Chondrocyte (in vitro differentiated cells): ENCODE measurements around the gene STK31. TPM values are rescaled to one million over a fixed set of nuclear protein-coding genes. Genes with fewer than 3 reads are reported as not detected.
A peak's percentile ranks its signal among the peaks of the same experiment; 100 is the strongest.
"Not testable (repeated sequence)": the region's sequence is repeated elsewhere in the genome, so short reads cannot be mapped to it uniquely, and the experiment has no call there.

Source experiments
- DNase-seq: peaks from one replicate; pipeline ENCODE4 v3.0.0; 2021; ENCODE audit warnings: mixed read lengths, low spot score
- H3K27ac Mint-ChIP-seq: one replicate; pipeline ENCODE4 v1.8.0; 2021; ENCODE audit warnings: mild to moderate bottlenecking, moderate library complexity, mixed read lengths; ENCODE audit not compliant: unreplicated experiment
- H3K27me3 Mint-ChIP-seq: 2 replicates; pipeline ENCODE4 v1.8.0; 2021; ENCODE audit warnings: low read depth, mixed read lengths
- H3K36me3 Mint-ChIP-seq: 2 replicates; pipeline ENCODE4 v1.8.0; 2021; ENCODE audit warnings: low read depth, mixed read lengths
- H3K4me1 Mint-ChIP-seq: 2 replicates; pipeline ENCODE4 v1.8.0; 2021; ENCODE audit warnings: low read depth, mild to moderate bottlenecking, mixed read lengths
- H3K4me3 Mint-ChIP-seq: one replicate; pipeline ENCODE4 v1.8.0; 2021; ENCODE audit warnings: mild to moderate bottlenecking, moderate library complexity, mixed read lengths; ENCODE audit not compliant: unreplicated experiment
- H3K9me3 Mint-ChIP-seq: 2 replicates; pipeline ENCODE4 v1.8.0; 2021; ENCODE audit warnings: low read depth, mixed read lengths
- total RNA-seq: library from RNA; stranded (reverse); gene quantifications from 3 replicates; pipeline ENCODE4 v1.2.1, GENCODE V29; 2021
- TF ChIP-seq, protein P1 (sequence below): fragments of 200-600 bp; sonication (generic); IDR thresholded peaks from 2 replicates; pipeline ENCODE4 v1.5.0; 2021; ENCODE audit warnings: antibody characterized with exemption, mild to moderate bottlenecking, moderate library complexity

Gene STK31
- total RNA-seq, 1 donor from 2014 or later, result 0.07 TPM

DNA sequence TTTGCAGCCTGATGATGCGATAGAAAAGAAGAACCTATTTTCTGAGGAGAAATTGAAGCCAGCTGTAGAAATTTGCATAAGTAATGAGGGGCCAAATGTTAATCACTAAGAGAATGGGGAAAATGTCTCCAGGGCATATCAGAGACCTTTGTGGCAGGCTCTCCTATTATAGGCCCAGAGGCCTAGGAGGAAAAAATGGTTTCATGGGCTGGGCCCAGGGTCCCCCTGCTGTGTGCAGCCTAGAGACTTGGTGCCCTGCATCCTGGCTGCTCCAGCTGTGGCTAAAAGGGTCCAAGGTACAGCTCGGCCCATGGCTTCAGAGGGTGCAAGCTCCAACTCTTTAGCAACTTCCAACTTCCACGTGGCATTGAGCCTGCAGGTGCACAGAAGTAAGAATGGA lies 123.4 kb downstream of the STK31 start:
- Mint-ChIP-seq H3K36me3 (peaks cover 1% of the 10 kb centered on the region), H3K4me3 (no peak overlapping the region), H3K27ac (no peak overlapping the region), H3K27me3 (peaks cover 3% of the 10 kb centered on the region), H3K9me3 (peaks cover 55% of the 10 kb centered on the region), H3K4me1 (no peaks in the 10 kb centered on the region)
- TF ChIP-seq, protein P1, sequence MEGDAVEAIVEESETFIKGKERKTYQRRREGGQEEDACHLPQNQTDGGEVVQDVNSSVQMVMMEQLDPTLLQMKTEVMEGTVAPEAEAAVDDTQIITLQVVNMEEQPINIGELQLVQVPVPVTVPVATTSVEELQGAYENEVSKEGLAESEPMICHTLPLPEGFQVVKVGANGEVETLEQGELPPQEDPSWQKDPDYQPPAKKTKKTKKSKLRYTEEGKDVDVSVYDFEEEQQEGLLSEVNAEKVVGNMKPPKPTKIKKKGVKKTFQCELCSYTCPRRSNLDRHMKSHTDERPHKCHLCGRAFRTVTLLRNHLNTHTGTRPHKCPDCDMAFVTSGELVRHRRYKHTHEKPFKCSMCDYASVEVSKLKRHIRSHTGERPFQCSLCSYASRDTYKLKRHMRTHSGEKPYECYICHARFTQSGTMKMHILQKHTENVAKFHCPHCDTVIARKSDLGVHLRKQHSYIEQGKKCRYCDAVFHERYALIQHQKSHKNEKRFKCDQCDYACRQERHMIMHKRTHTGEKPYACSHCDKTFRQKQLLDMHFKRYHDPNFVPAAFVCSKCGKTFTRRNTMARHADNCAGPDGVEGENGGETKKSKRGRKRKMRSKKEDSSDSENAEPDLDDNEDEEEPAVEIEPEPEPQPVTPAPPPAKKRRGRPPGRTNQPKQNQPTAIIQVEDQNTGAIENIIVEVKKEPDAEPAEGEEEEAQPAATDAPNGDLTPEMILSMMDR, result no peak
- DNase-seq, result no peak

DNA sequence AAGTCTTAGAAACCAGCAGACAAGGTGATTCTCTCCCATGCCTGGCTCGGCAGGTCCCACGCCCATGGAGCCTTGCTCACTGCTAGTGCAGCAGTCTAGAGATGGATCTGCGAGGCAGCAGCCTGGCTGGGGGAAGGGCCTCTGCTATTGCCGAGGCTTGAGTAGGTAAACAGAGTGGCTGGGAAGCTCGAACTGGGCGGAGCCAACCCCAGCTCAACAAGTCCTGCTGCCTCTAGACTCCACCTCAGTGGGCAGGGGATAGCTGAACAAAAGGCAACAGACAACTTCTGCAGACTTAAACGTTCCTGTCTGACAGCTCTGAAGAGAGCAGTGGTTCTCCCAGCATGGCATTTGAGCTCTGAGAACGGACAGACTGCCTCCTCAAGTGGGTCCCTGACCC lies 134.8 kb downstream of the STK31 start:
- H3K36me3 Mint-ChIP-seq, H3K27ac Mint-ChIP-seq, DNase-seq, H3K4me1 Mint-ChIP-seq, H3K27me3 Mint-ChIP-seq, H3K4me3 Mint-ChIP-seq: not testable (repeated sequence)
- peaks cover 60% of the 10 kb centered on the region for H3K9me3 Mint-ChIP-seq

DNA sequence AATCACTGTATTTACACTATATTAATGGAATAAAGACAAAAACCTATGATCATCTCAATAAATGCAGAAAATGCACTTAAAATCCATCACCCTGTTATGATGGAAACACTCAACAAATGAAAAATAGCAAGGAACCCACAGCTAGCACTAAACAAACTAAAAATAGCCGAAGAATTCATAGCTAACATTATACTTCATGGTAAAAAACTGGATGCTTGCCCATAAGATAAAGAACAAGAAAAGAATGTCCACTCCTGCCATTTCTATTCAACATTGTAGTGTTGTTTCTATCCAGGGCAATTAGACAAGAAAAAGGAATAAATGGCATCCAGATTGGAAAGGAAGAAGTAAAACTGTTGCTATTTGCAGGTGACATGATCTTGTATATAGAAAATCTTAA lies 142.1 kb downstream of the STK31 start:
- H3K27ac Mint-ChIP-seq, result no peak overlapping the region
- peaks cover 4% of the 10 kb centered on the region for H3K36me3 Mint-ChIP-seq
- DNase-seq, result no peak
- H3K4me1 Mint-ChIP-seq, result no peaks in the 10 kb centered on the region
- TF ChIP-seq, protein P1, result no peak
- peaks cover 29% of the 10 kb centered on the region for H3K9me3 Mint-ChIP-seq
- no peak overlapping the region for H3K4me3 Mint-ChIP-seq
- H3K27me3 Mint-ChIP-seq, result peaks cover 2% of the 10 kb centered on the region

DNA sequence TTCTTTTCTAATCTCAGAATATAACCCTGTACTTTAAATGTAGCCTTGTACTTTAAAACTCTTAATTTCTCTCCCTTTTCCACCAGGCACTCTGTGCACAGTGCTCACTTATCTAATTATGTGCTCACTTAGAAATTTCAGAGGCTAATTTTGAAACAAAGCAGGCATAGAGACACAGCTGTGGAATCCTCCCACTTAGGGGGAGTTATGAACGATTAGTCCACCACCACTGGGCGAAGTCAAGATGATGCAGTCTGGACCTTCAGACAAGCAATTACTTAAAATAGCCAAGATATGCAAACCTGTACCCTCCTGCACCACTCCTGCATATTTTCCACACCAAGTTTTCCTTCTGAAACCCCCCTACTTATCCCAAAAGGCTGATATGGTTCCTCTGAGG lies 143.0 kb downstream of the STK31 start:
- Mint-ChIP-seq H3K4me3 (no peak overlapping the region), H3K4me1 (no peaks in the 10 kb centered on the region)
- no peak for DNase-seq

DNA sequence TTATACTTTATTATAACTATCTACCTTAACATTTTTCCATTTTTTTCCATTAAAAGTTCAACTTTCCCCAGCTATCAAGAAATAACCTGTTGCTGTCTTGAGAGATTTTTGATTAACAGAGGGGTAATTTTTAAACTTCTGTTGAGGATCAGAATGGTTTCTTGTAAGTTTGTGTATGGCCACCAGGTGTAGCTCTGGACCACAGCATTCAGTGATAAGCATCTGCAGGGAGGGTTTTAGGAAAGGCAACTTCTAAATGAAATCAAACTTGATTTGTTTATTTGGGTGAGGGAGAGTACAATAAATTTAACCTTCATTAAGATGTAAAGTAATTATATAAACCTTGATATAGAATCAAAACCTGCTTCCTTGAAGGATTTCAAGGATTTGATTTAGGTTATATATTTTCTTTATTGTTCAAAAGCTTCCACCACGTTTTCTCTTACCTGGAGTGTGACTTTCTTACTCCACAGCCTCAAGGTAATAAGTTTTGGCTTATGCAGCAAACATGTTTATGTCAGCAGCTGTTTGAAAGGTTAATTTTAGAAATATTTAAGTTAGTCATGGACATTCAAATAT lies 153.3 kb downstream of the STK31 start:
- DNase-seq, result no peak
- H3K27ac Mint-ChIP-seq, result no peak overlapping the region
- H3K9me3 Mint-ChIP-seq, result no peaks in the 10 kb centered on the region
- H3K27me3 Mint-ChIP-seq, result peaks cover 3% of the 10 kb centered on the region
- H3K4me1 Mint-ChIP-seq, result peaks cover 2% of the 10 kb centered on the region
- TF ChIP-seq, protein P1, result peak; percentile 83
- no peak overlapping the region for H3K4me3 Mint-ChIP-seq
- H3K36me3 Mint-ChIP-seq, result no peaks in the 10 kb centered on the region

More for the DNA sequence above, 143.0 kb downstream of the STK31 start:
- peaks cover 2% of the 10 kb centered on the region for H3K27me3 Mint-ChIP-seq
- H3K27ac Mint-ChIP-seq, result no peak overlapping the region
- TF ChIP-seq, protein P1, result no peak
- peaks cover 4% of the 10 kb centered on the region for H3K36me3 Mint-ChIP-seq
- peaks cover 24% of the 10 kb centered on the region for H3K9me3 Mint-ChIP-seq

DNA sequence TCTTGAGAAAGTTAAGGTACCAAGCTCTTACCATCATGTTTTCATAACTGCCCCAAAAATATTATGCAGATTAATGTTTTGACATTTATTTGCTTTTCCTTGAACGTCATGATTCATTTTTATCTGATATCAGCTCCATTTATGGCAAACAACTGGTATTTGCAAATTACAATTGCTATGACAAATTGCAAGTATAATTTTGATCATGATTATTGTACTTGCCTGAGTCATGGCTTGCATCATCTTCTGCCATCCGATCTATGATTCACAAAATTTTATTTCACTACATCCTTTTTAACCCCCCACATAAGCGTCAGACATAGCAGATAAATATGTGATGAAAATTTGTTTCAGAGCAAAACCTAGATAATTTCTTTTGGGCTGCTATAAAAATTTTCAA lies 155.0 kb downstream of the STK31 start:
- Mint-ChIP-seq H3K27ac (no peak overlapping the region), H3K4me3 (no peak overlapping the region), H3K27me3 (peaks cover 7% of the 10 kb centered on the region), H3K36me3 (no peaks in the 10 kb centered on the region), H3K4me1 (peaks cover 2% of the 10 kb centered on the region), H3K9me3 (no peaks in the 10 kb centered on the region)
- DNase-seq, result no peak
- TF ChIP-seq, protein P1, result no peak
